Smooth muscle cell (in vitro differentiated cells): ENCODE results near the gene ZNF69. TPM values are rescaled to one million over a fixed set of nuclear protein-coding genes. Genes with fewer than 3 reads are reported as not detected.
"Not testable (repeated sequence)": the region's sequence is repeated elsewhere in the genome, so short reads cannot be mapped to it uniquely, and the experiment has no call there.

Experiments used
- DNase-seq: peaks from one replicate; lab custom pipeline; 2025; ENCODE audit not compliant: unreplicated experiment; lab: John Stamatoyannopoulos, UW
- H2AFZ ChIP-seq: fragments of 200-600 bp; sonication (generic); 2 replicates; pipeline ENCODE4 v1.6.0; 2016; ENCODE audit warnings: antibody characterized with exemption, low read depth, mild to moderate bottlenecking
- H3F3A ChIP-seq: fragments of 200-600 bp; sonication (generic); 2 replicates; pipeline ENCODE4 v1.6.0; 2017; ENCODE audit warnings: antibody characterized with exemption, low read depth
- H3K27ac ChIP-seq: fragments of 200-600 bp; sonication (generic); 2 replicates; pipeline ENCODE4 v1.5.1; 2016; ENCODE audit warnings: low read depth, mild to moderate bottlenecking
- H3K27me3 ChIP-seq: fragments of 200-600 bp; sonication (generic); 2 replicates; pipeline ENCODE4 v1.6.1; 2016; ENCODE audit warnings: low read depth, mild to moderate bottlenecking
- H3K36me3 ChIP-seq: fragments of 200-600 bp; sonication (generic); 2 replicates; pipeline ENCODE4 v1.5.1; 2016; ENCODE audit warnings: low read depth
- H3K4me1 ChIP-seq: fragments of 200-600 bp; sonication (generic); 2 replicates; pipeline ENCODE4 v1.5.1; 2016; ENCODE audit warnings: low read depth
- H3K4me2 ChIP-seq: fragments of 200-600 bp; sonication (generic); 2 replicates; pipeline ENCODE4 v1.6.0; 2016; ENCODE audit warnings: mild to moderate bottlenecking
- H3K4me3 ChIP-seq: fragments of 200-600 bp; sonication (generic); 2 replicates; pipeline ENCODE4 v1.5.1; 2016; ENCODE audit warnings: mild to moderate bottlenecking
- H3K79me2 ChIP-seq: fragments of 200-600 bp; sonication (generic); 2 replicates; pipeline ENCODE4 v1.6.0; 2016; ENCODE audit warnings: low read depth, mild to moderate bottlenecking
- H3K9ac ChIP-seq: fragments of 200-600 bp; sonication (generic); 2 replicates; pipeline ENCODE4 v1.6.0; 2016; ENCODE audit warnings: low read depth
- H3K9me3 ChIP-seq: fragments of 200-600 bp; sonication (generic); replicated peaks from 2 replicates; pipeline ENCODE4 v1.5.1; 2016; ENCODE audit warnings: low read depth
- H4K20me1 ChIP-seq: fragments of 200-600 bp; sonication (generic); 2 replicates; pipeline ENCODE4 v1.6.0; 2016; ENCODE audit warnings: low read depth
- WGBS: methylation state at CpG from one replicate; pipeline ENCODE4 v1.1.7; 2016; ENCODE audit warnings: low lambda C conversion rate; 5-methylcytosine and 5-hydroxymethylcytosine counted together
- polyA plus RNA-seq: library from polyadenylated mRNA; unstranded; fragments of >200 nt; fragmentation: Nextera tagmentation; extraction: Ambion mirVana; gene quantifications from 2 replicates; pipeline ENCODE4 v1.2.1, GENCODE V29; 2016
- total RNA-seq: library from RNA; depleted of rRNA; stranded (reverse); fragments of >200 nt; gene quantifications from 2 replicates; pipeline ENCODE4 v1.2.3, GENCODE V29; 2014
- TF ChIP-seq, protein P1 (sequence below): fragments of 200-600 bp; sonication (generic); IDR thresholded peaks from 2 replicates; pipeline ENCODE4 v1.5.1; 2017; ENCODE audit warnings: borderline replicate concordance, mild to moderate bottlenecking, antibody characterized with exemption; ENCODE audit not compliant: insufficient read depth, poor library complexity, severe bottlenecking

ZNF69 gene
- total and polyA plus RNA-seq, 2 experiments from 2014 or later: 4.6 to 8.8 TPM

DNA sequence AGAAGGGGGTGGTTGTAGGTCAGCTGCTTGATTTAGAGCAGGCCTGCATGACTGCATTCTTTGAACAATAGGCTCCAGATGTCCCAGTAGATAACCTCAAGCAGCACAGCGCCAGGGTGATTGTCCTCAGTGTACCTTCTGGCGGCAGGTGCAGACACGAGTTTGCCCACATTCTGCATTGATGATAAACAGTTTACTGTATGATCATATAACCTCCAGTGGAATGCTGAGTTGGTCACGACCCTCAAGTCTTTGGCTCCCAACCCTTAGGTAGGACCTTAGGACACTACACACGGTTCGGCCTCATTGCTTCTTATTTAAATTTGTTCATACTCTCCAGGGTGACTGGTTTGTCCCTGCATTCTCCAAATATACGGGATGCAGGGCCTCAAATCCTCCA lies 26.9 kb upstream of the ZNF69 start:
- 93% methylated on average over 7 of the region's 7 CpGs for WGBS
- TF ChIP-seq, protein P1, sequence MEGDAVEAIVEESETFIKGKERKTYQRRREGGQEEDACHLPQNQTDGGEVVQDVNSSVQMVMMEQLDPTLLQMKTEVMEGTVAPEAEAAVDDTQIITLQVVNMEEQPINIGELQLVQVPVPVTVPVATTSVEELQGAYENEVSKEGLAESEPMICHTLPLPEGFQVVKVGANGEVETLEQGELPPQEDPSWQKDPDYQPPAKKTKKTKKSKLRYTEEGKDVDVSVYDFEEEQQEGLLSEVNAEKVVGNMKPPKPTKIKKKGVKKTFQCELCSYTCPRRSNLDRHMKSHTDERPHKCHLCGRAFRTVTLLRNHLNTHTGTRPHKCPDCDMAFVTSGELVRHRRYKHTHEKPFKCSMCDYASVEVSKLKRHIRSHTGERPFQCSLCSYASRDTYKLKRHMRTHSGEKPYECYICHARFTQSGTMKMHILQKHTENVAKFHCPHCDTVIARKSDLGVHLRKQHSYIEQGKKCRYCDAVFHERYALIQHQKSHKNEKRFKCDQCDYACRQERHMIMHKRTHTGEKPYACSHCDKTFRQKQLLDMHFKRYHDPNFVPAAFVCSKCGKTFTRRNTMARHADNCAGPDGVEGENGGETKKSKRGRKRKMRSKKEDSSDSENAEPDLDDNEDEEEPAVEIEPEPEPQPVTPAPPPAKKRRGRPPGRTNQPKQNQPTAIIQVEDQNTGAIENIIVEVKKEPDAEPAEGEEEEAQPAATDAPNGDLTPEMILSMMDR: no peak
- H4K20me1 ChIP-seq: no peaks in the 10 kb centered on the region
- H3K79me2 ChIP-seq: no peaks in the 10 kb centered on the region
- no peak for DNase-seq
- no peaks in the 10 kb centered on the region for H3K9me3 ChIP-seq
- H3K36me3 ChIP-seq: no peaks in the 10 kb centered on the region
- no peak overlapping the region for H3K4me3 ChIP-seq
- no peaks in the 10 kb centered on the region for H3K27me3 ChIP-seq
- H3K4me1 ChIP-seq: no peaks in the 10 kb centered on the region
- no peak overlapping the region for H2AFZ ChIP-seq
- H3F3A ChIP-seq: no peaks in the 10 kb centered on the region
- no peak overlapping the region for H3K9ac ChIP-seq
- H3K4me2 ChIP-seq: no peak overlapping the region
- no peak overlapping the region for H3K27ac ChIP-seq

DNA sequence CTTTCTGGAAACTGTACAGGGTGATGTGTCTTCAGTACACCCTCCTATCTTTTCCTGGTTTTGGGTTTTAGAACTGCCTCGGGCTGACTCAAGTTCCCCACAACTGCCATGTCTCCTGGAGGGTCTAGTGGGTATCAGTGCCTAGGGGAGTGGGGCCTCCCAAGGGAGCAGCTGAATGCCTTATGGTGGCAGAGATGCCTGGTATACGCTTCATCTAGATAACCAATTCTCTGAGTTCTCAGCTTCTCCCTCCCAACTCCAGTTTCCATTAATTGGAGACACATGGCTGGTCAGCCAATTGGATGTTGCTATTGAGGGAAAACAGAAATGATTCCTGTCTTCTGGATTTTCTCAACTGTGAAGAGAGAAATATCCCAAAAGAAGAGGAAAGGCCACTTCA lies 26.3 kb upstream of the ZNF69 start:
- no peak for DNase-seq
- H3K4me1 ChIP-seq: no peaks in the 10 kb centered on the region
- H4K20me1 ChIP-seq: no peaks in the 10 kb centered on the region
- no peaks in the 10 kb centered on the region for H3K27me3 ChIP-seq
- H2AFZ ChIP-seq: no peak overlapping the region
- H3K9ac ChIP-seq: no peak overlapping the region
- peaks cover 6% of the 10 kb centered on the region for H3K9me3 ChIP-seq
- H3K36me3 ChIP-seq: peaks cover 3% of the 10 kb centered on the region
- no peak overlapping the region for H3K4me2 ChIP-seq
- TF ChIP-seq, protein P1: no peak
- H3K79me2 ChIP-seq: no peaks in the 10 kb centered on the region
- H3F3A ChIP-seq: no peaks in the 10 kb centered on the region
- 81% methylated on average over 2 of the region's 2 CpGs for WGBS
- no peak overlapping the region for H3K27ac ChIP-seq
- no peak overlapping the region for H3K4me3 ChIP-seq

DNA sequence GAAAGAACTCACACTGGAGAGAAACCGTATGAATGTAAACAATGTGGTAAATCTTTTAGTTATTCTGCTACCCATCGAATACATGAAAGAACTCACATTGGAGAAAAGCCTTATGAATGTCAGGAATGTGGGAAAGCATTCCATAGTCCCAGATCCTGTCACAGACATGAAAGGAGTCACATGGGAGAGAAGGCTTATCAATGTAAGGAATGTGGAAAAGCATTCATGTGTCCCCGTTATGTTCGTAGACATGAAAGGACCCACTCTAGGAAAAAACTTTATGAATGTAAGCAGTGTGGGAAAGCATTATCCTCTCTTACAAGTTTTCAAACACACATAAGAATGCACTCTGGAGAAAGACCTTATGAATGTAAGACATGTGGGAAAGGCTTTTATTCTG lies 19.8 kb upstream of the ZNF69 start:
- H3K27me3 ChIP-seq, DNase-seq, H3K27ac ChIP-seq, H2AFZ ChIP-seq, H3K4me1 ChIP-seq, H3F3A ChIP-seq, H4K20me1 ChIP-seq, H3K4me2 ChIP-seq, H3K79me2 ChIP-seq, H3K9ac ChIP-seq, H3K4me3 ChIP-seq: not testable (repeated sequence)
- Histone ChIP-seq H3K9me3 (peaks cover 38% of the 10 kb centered on the region), H3K36me3 (peaks cover 29% of the 10 kb centered on the region)
- 95% methylated on average over 4 of the region's 4 CpGs for WGBS

DNA sequence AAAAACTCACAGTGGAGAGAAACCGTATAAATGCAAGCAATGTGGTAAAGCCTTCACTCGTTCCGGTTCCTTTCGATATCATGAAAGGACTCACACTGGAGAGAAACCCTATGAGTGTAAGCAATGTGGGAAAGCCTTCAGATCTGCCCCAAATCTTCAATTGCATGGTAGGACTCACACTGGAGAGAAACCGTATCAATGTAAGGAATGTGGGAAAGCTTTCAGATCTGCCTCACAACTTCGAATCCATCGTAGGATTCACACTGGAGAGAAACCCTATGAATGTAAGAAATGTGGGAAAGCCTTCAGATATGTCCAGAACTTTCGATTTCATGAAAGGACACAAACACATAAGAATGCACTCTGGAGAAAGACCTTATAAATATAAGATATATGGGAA lies 19.4 kb upstream of the ZNF69 start:
- Histone ChIP-seq H2AFZ (no peak overlapping the region), H3K4me1 (no peaks in the 10 kb centered on the region), H3K4me3 (no peak overlapping the region), H3F3A (no peaks in the 10 kb centered on the region), H3K79me2 (no peaks in the 10 kb centered on the region), H3K27ac (no peak overlapping the region), H3K4me2 (no peak overlapping the region), H3K27me3 (no peaks in the 10 kb centered on the region), H3K9me3 (peaks cover 38% of the 10 kb centered on the region), H3K9ac (no peak overlapping the region), H3K36me3 (peaks cover 29% of the 10 kb centered on the region), H4K20me1 (no peaks in the 10 kb centered on the region)
- DNase-seq: no peak
- TF ChIP-seq, protein P1: no peak
- WGBS: 90% methylated on average over 8 of the region's 8 CpGs
